ENCODE results near the gene NFATC1. TPM values are rescaled to one million over a fixed set of nuclear protein-coding genes. Genes with fewer than 3 reads are reported as not detected.

The NFATC1 gene
- total RNA-seq, 1 donor from 2014 or later: 21.9 TPM

DNA sequence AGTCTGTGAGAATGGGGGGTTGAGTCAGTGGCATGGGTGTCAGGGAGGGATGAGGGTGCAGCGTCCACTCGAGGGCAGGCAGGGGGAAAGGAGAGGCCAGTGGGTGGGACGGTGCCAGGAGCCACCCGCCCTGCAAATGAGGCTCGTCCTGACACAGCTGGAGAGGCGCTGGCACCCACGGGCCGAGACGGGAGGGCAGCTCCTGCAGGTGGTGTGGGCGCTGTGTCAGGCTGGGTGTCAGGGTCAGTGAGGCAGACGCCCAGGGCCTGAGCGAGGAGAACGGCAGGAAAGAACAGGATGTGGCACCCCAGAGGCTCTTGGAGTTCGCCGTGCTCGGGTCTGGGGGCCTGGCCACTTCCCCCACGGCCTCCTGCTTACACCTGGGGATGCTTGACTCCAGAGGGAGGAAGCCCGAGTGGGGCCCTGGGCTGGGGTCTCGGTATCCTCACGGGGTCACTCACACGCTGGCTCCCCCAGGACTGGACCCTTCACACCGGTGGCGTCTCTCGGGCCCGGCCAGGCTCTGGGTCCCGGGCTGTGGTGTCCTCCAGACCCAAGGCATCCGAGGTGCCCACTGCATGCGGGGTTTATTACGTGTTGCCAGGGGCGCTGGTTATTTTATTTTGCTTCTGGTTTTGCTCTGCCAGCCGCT lies 153.4 kb downstream of the NFATC1 start:
- Histone ChIP-seq H3K27ac (no peak overlapping the region), H3K4me3 (no peak overlapping the region), H3K27me3 (no peaks in the 10 kb centered on the region), H3K9me3 (no peaks in the 10 kb centered on the region), H3K36me3 (no peaks in the 10 kb centered on the region), H3K4me1 (no peaks in the 10 kb centered on the region)
- no peak for DNase-seq (ENCODE audit: extremely low spot score in 2 of 2)
- TF ChIP-seq, protein P1, sequence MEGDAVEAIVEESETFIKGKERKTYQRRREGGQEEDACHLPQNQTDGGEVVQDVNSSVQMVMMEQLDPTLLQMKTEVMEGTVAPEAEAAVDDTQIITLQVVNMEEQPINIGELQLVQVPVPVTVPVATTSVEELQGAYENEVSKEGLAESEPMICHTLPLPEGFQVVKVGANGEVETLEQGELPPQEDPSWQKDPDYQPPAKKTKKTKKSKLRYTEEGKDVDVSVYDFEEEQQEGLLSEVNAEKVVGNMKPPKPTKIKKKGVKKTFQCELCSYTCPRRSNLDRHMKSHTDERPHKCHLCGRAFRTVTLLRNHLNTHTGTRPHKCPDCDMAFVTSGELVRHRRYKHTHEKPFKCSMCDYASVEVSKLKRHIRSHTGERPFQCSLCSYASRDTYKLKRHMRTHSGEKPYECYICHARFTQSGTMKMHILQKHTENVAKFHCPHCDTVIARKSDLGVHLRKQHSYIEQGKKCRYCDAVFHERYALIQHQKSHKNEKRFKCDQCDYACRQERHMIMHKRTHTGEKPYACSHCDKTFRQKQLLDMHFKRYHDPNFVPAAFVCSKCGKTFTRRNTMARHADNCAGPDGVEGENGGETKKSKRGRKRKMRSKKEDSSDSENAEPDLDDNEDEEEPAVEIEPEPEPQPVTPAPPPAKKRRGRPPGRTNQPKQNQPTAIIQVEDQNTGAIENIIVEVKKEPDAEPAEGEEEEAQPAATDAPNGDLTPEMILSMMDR (IDR thresholded peaks at IDR 0.05): no peak
- TF ChIP-seq POLR2AphosphoS5 (IDR thresholded peaks at IDR 0.05; ENCODE audit: insufficient read depth in 1 of 2, low read depth in 1 of 2) (no peak), POLR2A (IDR thresholded peaks at IDR 0.05) (no peak)
- intact Hi-C loops (cut with DNase I): no loop called here

DNA sequence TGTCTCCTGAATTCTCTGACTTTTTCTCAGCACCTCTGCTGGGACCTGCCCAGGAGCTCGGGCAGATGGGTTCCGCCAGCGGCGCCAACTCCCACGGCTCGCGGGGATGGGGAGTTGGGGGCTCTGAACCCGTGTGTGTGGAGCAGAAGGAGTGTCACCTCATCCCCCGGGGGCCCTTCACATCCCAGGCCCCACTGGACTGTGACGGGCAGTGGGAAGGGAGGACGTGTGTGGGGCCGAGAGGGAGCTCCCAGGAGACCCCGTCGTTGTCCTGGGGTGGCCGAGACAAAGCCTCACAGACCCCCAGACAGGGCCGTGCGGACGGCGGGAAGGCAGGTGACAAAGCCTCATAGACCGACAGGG lies 153.9 kb downstream of the NFATC1 start:
- Histone ChIP-seq H3K27me3 (no peaks in the 10 kb centered on the region), H3K4me1 (no peaks in the 10 kb centered on the region), H3K36me3 (no peaks in the 10 kb centered on the region), H3K9me3 (no peaks in the 10 kb centered on the region), H3K4me3 (no peak overlapping the region), H3K27ac (no peak overlapping the region)
- intact Hi-C loops (cut with DNase I): no loop called here
- DNase-seq (ENCODE audit: extremely low spot score in 2 of 2): no peak
- TF ChIP-seq, protein P1 (IDR thresholded peaks at IDR 0.05): no peak
- TF ChIP-seq POLR2A (IDR thresholded peaks at IDR 0.05): no peak
- TF ChIP-seq POLR2AphosphoS5 (IDR thresholded peaks at IDR 0.05; ENCODE audit: insufficient read depth in 1 of 2, low read depth in 1 of 2): no peak

DNA sequence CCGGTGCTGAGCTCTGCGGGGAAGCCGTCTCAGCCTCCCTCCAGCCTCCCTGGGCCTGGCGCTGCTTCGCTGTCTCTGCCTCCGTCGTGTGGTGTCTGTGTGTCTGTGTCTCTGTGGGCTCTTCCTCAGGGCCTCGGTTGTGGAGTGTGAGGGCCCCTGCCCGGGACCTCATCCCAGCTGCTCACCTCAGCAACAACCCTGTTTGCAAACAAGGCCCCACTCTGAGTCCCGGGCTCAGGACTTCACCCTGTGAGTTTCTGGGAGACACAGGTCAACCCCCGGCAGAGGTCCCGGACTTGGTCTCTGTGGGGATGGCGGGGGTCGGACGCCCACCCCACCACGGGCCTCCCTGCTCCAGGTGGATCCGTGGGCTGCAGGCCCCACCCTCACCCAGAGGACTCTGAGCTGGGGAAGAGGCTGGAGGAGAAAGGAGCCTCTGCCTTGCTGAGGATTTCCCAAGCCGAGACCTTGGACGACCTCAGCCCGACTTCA lies 156.5 kb downstream of the NFATC1 start:
- no peak for DNase-seq (ENCODE audit: extremely low spot score in 2 of 2)
- TF ChIP-seq, protein P1 (IDR thresholded peaks at IDR 0.05): no peak
- TF ChIP-seq POLR2A (IDR thresholded peaks at IDR 0.05): no peak
- no peak for TF ChIP-seq POLR2AphosphoS5 (IDR thresholded peaks at IDR 0.05; ENCODE audit: insufficient read depth in 1 of 2, low read depth in 1 of 2)
- intact Hi-C loops (cut with DNase I): no loop called here
- Histone ChIP-seq H3K9me3 (no peaks in the 10 kb centered on the region), H3K4me3 (no peak overlapping the region), H3K27me3 (no peaks in the 10 kb centered on the region), H3K4me1 (no peaks in the 10 kb centered on the region), H3K36me3 (no peaks in the 10 kb centered on the region), H3K27ac (no peak overlapping the region)

DNA sequence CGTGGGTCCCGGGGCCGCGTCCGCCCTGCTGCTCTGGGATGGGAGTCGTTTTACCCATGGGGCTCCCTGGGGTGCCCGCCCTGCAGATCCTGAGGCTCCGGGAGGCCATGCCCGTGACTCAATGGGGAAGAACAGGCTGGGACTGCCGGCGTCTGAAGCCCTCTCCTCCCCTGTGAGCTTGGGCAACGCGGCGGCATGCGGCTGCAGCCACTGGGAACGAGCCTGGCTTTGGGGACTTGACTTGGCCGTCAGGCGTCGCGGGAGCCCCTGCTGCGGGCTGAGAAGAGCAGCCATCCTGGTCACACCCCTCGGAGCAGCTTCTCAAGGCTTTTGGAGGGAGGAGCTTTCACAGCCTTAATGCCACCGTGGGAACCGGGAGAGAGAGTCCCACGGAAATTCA lies 157.0 kb downstream of the NFATC1 start:
- H3K27me3 ChIP-seq: no peaks in the 10 kb centered on the region
- intact Hi-C loops (cut with DNase I): no loop called here
- DNase-seq (ENCODE audit: extremely low spot score in 2 of 2): no peak

DNA sequence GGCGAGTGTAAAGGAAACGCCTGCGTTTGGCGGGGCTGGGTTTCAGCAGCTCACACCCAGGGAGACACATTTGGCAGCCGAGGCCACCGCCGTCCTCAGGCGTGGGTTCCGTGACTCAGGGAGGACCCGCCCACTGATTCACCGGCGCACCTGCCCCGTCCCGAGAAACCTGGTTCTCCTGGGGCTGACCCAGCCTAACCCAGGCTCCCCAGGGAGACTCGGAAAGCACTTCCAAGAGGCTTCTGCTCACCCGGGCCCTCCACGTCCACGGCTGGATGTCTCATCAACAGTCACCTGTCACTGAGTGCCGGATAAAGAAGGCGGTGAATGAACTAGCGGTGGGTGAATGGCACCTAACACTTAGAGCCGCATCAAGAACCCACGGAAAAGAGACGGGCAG lies 157.4 kb downstream of the NFATC1 start:
- H3K9me3 ChIP-seq: no peaks in the 10 kb centered on the region
- H3K27ac ChIP-seq: no peak overlapping the region
- intact Hi-C loops (cut with DNase I): no loop called here
- no peaks in the 10 kb centered on the region for H3K36me3 ChIP-seq
- H3K4me1 ChIP-seq: no peaks in the 10 kb centered on the region
- no peaks in the 10 kb centered on the region for H3K27me3 ChIP-seq
- H3K4me3 ChIP-seq: no peak overlapping the region
- no peak for DNase-seq (ENCODE audit: extremely low spot score in 2 of 2)
- TF ChIP-seq, protein P1 (IDR thresholded peaks at IDR 0.05): no peak
- TF ChIP-seq POLR2A (IDR thresholded peaks at IDR 0.05): no peak
- peak; percentile 8 to 34 for TF ChIP-seq POLR2AphosphoS5 (IDR thresholded peaks at IDR 0.05; ENCODE audit: insufficient read depth in 1 of 2, low read depth in 1 of 2)

More for the DNA sequence above, 157.0 kb downstream of the NFATC1 start:
- Histone ChIP-seq H3K27ac (no peak overlapping the region), H3K4me1 (no peaks in the 10 kb centered on the region), H3K36me3 (no peaks in the 10 kb centered on the region), H3K4me3 (no peak overlapping the region), H3K9me3 (no peaks in the 10 kb centered on the region)
- peak in 1 of 2 donors; percentile 8 for TF ChIP-seq POLR2AphosphoS5 (IDR thresholded peaks at IDR 0.05; ENCODE audit: insufficient read depth in 1 of 2, low read depth in 1 of 2)
- TF ChIP-seq, protein P1 (IDR thresholded peaks at IDR 0.05): no peak

Measured in vagina (tissue), 2 donors.